Measurements from ENCODE around the gene NEK6.

Gene NEK6

GRCh38 chr9:124313940-124314339, 56.2 kb downstream of the NEK6 start:
- no peak for TF ChIP-seq CTCF (IDR thresholded peaks at IDR 0.05)
- H3K27ac ChIP-seq, result no peak overlapping the region

GRCh38 chr9:124315882-124316281, 58.1 kb downstream of the NEK6 start:
- no peak for DNase-seq (ENCODE audit: low spot score)

More at GRCh38 chr9:124313940-124314339, 56.2 kb downstream of the NEK6 start:
- H3K4me3 ChIP-seq, result no peak overlapping the region
- DNase-seq (ENCODE audit: low spot score), result no peak

GRCh38 chr9:124320062-124320973, 62.6 kb downstream of the NEK6 start:
- Histone ChIP-seq H3K27ac (no peak overlapping the region), H3K4me3 (no peak overlapping the region)
- DNase-seq (ENCODE audit: low spot score), result no peak
- peak; percentile 92 for TF ChIP-seq CTCF (IDR thresholded peaks at IDR 0.05)

More at GRCh38 chr9:124315882-124316281, 58.1 kb downstream of the NEK6 start:
- no peak overlapping the region for H3K4me3 ChIP-seq
- H3K27ac ChIP-seq, result no peak overlapping the region
- no peak for TF ChIP-seq CTCF (IDR thresholded peaks at IDR 0.05)

- TF ChIP-seq CTCF (IDR thresholded peaks at IDR 0.05), result no peak
- DNase-seq (ENCODE audit: low spot score), result no peak
- H3K27ac ChIP-seq, result no peak overlapping the region
- no peak overlapping the region for H3K4me3 ChIP-seq
Observed at GRCh38 chr9:124321416-124321815, 63.7 kb downstream of the NEK6 start.

GRCh38 chr9:124321935-124322334, 64.2 kb downstream of the NEK6 start:
- no peak for TF ChIP-seq CTCF (IDR thresholded peaks at IDR 0.05)
- DNase-seq (ENCODE audit: low spot score), result no peak
- Histone ChIP-seq H3K27ac (no peak overlapping the region), H3K4me3 (no peak overlapping the region)

- no peak overlapping the region for H3K4me3 ChIP-seq
- no peak for DNase-seq (ENCODE audit: low spot score)
- no peak for TF ChIP-seq CTCF (IDR thresholded peaks at IDR 0.05)
- no peak overlapping the region for H3K27ac ChIP-seq
Observed at GRCh38 chr9:124322618-124323432, 65.1 kb downstream of the NEK6 start.

All from coronary artery (tissue), 2 donors.